Kidney capillary endothelial cell (primary cell): Measurements from ENCODE around the gene GMDS.

Experiments
- DNase-seq: peaks from one replicate; pipeline ENCODE4 v3.0.0-alpha.2; 2018; ENCODE audit warnings: low spot score

The GMDS gene

DNA sequence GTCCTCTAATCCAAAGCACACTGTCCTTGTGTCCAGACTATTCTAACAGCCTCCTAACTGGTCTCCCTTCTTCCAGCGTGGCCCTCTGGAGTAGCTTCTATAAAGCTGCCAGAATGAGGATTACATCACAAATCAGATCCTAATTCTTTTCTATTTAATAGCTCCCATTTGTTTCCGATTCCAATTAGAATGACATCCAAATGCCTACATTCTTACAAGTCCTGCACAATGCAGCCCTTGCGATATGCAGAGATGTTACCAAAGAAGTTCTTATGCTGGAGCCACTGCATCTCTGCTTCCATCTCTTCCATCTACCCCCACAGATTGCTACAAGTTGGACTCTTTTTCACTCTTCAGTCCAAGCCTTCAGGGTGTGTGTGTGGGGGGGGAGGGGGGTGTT, 40.0 kb downstream of the GMDS start:
- DNase-seq, result no peak

DNA sequence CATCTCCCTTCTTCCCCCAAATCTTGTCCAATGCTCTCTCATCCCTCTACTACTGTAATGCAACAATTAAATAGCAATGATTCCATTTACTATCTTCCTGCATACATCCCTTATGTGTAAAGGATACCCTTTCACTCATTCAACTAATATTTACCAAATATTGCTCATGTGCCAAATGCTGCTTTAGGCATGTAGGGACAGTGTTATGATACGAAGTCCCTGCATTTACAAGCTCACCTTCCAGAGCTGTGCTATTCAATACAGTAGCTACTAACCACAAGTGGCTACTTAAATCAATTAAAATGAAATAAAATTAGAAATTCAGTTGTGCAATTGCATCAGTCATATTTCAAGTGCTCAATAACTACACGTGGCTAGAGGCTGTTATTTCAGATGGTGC, 41.1 kb downstream of the GMDS start:
- no peak for DNase-seq

DNA sequence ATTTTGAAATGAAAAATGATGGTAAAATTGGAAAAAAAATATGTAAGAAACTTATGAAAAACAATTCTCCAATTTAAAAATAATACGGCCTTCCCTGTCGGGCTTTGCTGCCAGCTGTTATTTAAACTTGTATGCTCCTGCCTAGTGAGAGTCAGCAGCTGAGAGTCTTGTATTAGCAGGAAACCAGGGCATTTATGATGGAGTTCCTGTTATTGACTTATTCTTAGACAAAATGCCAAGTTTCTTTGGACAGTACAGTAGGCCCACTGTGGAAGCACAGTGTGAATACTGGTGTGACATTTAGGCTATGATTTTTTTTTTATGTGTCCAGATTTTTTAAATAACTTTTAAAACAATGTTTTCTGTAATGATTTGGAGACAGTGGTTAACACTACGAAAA, 42.1 kb downstream of the GMDS start:
- DNase-seq, result peak; percentile 43

DNA sequence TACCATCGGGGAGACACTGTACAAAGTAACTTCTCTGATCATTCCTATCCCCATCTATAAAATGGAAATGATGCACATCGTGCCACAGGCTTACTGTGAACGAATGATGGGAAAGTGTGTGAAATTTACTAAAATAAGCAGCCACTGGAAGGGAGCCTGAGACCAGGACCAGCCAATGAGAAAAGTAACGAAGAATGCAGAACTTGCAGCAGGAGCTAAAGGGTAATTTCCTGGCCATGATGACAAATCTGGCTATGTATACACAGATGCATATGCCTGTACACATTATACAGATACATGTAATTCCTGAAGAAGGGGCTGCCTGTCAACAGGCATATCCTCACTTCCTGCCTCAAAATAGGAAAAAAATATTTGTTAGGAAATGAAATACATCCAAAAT, 47.4 kb downstream of the GMDS start:
- DNase-seq, result no peak

DNA sequence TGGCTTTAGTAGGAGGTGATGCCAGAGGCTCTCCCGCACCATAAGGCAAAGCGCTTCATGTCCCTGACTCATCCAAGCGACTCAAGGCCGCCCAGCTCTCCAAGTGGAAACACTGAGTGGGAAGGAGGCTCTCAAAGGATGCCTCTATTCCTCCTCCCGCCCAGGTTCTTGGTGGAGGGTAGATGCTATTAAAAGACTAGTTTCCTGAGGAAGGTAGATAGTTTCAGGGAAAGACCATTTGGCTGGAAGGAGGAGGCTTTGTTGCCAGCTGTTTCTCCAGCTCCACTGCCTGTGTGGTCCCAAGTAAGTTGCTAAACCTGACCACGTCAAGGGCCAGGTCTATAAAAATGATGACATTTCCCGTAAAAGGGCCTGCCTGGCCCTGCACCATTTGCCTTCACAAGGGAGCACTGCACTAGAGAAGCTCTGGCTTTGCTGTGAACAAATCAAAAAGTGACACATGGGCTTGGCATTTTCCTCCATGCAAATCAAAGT, 48.2 kb downstream of the GMDS start:
- DNase-seq, result no peak

DNA sequence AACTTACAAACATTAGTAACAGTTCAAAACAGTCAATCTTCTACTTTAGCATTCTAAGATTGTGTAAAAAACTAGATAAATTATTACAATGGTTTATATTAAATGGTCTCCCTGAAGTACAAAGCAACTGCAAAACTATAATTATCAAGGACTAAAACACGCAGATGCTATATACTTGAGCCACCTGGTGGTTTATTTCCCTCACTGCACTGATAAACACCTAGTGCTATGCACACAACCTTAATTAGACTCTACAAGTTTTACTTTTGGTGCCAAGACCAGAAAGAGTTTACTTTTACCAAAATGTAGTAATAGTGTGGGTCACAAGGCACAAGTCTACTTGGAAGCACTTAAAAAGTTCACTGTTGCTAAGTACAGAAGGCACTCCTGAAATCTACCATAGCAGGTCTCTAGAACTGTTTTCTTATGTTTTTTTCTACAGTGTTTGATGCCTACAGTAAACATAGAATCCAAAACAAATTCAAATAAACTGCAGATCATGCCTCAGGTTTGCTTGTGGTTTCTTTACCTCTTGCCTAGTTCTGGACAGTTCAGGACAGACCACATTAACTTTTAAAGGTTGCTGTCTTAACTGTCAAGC, 49.2 kb downstream of the GMDS start:
- peak; percentile 40 for DNase-seq

DNA sequence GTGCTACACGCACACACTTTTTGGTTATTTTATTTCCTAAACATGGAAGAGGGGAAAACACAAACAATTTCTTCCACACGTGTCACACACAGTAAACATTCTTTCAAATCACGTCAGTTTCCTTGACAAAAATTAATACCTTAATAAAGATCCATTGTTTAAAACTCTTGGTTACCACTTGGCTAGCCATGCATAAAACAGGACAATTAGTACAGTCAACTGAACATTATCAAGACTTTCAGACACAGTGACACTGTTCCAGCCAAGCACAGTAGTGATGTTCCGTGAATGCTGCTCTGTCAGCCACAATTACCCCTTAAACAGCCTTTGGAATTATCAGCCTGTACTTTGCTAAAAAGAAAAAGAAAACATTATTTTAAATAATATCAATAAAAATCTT, 50.8 kb downstream of the GMDS start:
- no peak for DNase-seq

DNA sequence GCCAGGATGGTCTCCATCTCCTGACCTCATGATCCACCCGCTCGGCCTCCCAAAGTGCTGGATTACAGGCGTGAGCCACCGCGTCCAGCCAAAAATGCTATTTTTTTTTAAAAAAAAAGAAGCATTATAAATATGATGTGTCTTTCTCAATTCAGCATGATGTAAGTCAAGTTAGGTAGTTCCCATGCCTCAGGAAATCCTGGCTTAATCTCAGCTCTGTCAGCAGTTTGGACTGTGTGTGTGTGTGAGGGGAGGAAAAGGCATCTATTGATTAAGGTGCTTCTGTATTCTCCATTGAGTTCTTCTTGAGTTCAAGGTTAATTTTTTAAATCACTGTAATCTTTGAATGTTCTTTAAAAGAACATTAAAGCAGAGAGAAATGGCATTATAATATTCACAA, 51.5 kb downstream of the GMDS start:
- no peak for DNase-seq

DNA sequence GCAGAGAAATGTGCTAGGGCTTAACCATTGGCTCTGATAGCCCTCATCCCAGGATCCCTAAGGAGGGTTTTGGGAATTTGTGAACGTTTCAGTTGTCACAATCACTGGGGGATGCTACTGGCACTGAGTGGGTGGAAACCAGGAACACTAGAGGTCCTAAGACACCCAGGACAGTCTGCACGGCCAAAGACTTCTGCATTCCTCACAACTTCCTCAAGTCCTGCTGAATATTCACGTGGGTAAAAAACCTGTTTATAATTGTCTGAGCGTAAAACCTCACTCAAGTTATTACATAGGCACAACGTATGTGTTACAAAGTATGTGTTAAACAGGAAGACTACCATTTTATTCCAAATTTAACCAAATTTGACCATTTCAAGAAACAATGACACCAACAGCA, 52.4 kb downstream of the GMDS start:
- DNase-seq, result no peak

DNA sequence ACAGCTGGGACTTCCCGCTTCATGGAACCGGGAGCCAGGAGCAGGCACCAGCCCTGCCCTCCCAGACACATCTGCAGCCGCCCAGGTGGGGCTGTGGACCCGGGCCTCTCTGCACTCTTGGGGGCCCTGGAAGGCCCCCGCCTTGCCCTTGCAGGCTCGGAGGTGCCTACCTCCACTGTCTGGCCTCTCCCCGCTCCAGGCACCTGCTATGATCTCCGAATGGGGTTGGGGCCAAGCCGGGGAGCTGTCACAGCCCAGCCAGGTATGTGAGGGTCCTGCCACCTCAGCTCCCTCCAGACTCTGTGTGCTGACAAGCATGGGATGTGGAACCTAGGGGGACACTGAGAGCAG, 54.0 kb downstream of the GMDS start:
- no peak for DNase-seq

DNA sequence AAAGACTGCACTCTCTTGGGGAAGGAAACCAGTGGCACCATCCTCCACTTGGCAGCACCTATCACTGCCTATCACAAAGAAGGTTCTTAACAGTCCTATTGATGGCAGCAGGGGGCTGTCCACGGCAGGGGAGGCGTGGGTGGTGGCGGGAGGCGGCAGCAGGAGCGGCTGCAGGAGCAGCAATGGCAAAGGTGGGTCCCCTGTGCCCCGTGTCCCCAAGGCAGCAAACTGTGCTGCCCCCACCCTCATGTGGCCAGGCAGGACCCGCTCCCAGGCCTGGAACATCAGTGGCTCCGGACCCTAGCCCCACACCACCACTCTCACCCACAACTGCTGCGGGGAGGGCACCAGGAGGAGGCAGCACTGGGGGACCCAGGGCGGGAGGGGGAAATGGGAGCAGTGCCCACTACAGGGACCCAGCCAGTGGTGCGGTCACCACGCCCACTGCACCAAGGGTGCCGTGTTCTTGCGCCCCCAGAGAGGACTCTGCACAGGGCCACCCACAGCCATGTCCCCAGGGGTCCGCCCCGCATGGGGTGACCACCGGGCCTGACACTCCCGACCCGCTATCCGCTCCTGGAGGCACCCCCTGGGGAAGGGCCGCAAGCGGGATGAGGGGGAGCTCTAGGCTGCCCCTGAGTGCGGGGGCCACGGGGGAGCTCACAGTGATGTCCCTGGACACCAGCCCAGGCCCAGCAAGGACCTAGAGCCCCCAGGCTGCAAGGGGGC, 54.6 kb downstream of the GMDS start:
- DNase-seq, result no peak

DNA sequence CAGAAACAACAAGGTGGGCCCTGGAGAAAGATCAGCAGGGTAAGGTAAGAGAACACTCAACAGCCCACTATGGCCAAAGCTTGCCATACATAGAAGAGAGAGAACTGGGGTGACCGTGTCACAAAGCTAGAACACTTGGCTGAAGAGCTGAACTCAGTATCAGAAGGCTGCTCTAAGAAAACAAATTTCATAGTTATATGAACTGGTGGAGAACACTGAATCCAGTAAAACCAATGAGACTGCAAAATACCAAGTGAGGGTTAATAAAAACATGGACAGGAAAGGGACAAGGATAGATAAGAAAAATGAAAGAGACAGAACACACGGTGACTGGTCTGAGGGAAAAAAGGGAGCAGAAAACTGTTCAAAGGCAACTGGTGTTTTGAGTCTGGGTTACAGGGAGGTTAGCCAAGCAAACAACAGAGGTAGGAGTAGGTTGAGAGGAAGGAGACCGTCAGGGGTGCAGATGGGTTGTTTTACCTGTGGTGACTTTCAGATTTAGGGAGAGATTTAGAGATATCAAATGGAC, 56.5 kb downstream of the GMDS start:
- DNase-seq, result no peak

DNA sequence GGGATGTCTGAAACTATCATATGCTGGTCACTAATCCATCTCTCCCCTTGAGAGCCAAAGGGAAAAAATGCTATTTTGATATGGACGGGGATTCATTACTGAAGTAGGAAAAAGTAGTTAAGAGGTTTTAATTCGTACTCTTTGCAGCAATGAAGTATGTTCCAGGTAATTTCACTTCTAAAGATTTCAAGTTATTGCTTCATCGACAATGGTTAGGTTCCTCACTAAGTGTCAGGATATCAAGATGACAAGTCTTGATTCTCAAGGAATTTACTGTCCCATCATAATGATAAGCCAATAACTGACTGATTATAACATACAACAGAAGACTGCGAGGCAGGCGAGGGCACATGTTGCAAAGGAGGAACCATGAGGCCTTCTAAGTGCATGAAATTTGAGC, 57.0 kb downstream of the GMDS start:
- no peak for DNase-seq

DNA sequence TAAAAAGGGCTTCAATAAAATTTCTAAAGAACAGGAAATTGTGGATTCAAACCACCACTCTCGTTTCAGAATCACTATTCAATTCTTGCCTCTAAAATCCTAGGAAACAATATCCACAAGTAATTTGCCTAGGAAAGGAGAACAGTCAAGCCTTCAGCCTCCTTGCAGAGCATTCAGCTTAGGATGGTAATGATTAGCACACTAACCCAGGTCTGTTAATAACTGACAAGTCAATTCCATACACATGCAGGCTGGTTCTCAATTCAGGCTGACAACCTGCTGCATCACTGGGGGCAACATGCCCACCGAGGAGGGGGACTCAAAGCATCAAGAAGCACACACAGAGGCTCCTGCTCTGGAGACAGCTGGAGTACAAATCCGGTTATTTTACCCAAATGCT, 57.6 kb downstream of the GMDS start:
- DNase-seq, result no peak

DNA sequence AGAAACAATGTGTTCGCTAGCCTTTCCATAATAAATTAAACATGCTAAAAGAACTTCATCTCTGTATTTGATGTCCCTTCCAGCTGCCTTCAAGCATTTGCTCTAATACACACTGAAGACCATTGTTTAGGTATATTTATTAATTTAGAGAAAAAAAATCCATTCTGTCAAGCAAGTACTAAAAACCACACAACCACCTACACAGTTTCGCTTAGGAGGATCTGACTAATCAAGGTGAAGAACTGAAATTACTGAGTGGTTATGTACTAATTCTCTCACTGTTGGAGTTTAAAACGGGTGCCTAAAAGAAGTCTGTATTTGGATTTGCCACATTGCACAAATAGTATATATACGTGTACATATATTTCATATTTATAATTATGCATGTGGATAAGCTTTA, 58.9 kb downstream of the GMDS start:
- no peak for DNase-seq

DNA sequence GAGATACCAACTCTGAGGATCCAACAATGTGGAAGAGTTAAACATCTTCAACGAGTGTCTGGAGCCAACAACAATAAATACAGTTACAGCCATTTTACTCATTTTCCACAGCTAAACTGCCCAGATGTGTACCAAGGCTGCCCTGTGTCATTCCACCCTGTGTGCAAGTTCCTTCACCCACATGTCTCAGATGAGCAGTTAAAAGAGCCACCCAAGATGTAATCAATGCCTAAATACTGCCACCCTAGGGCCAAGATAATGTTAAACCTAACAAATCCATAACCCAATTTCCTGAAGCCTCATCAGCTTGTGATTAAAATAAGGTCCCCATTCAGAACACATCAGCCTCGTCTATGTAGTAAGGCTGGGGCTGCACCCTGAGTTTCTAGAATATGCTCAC, 59.9 kb downstream of the GMDS start:
- DNase-seq, result no peak

DNA sequence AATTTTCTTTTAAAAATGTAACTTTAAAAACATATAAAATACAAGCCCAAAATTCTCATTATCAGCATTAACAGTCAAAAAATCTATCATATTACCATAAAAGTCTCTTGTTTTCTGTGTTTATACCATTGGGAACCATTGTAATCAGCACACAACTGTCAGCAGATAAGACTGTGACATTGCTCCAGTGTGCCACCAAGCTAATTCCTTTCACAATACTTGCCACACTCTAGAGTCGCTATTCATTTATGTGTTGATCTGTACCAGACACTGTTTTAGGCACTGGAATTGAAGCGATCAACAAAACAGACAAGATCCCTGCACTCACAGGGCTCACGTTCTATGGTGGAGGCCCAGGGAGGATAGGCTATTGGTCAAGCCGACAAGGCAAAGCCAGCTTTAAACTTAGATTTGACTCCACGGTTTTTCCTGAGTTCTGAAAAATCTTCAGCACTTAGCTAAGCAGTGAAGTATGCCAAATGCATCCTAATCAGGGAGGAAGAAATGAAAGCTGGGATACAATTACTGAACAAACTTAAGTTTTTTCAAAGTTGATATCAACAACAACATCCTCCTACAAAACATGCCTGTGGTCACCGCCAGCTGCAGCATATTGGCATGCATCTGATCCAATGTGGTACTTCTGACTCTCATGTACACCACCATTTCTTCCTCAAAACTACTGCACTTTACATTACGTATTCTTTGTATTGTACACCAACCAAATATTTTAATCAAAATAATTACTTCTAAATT, 60.5 kb downstream of the GMDS start:
- no peak for DNase-seq

DNA sequence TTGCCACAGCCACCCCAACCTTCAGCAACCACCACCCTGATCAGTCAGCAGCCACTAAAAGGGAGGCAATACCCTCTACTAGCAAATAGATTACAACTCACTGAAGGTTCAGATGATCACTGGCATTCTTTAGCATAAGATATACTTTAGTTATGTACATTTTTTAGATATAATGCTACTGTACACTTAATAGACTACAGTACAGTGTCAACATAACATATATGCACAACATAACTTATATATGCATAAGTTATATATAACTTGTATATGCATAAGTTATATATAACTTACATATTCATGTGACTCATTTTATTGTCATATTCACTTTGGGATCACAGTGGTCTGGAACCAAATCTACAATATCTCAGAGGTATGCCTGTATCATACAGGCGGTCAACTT, 61.7 kb downstream of the GMDS start:
- DNase-seq, result no peak

DNA sequence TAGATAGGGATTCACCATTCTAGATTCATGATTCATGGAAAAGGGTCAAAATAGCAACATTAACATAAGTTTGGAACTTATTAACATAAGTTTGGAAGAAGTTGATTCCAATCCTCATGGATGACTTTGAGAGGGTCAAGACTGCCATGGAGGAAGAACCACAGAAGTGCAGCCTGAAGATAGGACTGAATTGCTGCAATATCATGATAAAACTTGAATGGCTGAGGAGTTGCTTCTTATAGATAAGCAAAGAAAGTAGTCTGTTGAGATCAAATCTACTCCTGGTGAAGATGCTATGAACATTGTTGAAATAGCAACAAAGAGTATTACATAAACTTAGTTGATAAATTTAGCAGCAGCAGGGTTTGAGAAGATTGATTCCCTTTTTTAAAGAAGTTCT, 62.2 kb downstream of the GMDS start:
- no peak for DNase-seq

DNA sequence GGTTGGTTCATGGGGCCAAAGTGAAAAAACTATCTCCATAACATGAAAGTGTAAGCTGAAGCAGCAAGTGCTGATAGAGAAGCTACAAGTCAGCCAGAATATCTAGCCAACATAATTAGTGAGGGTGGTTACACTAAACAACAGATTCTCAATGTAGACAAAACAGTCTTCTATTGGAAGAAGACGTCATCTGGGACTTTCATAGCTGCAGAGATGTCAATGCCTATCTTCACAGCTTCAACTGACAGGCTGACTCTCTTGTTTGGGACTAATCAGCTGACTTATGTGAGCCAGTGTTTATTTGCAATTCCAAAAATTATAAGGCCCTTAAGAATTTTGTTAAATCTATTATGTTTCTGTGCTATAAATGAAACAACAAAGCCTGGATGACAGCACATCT, 63.2 kb downstream of the GMDS start:
- no peak for DNase-seq

DNA sequence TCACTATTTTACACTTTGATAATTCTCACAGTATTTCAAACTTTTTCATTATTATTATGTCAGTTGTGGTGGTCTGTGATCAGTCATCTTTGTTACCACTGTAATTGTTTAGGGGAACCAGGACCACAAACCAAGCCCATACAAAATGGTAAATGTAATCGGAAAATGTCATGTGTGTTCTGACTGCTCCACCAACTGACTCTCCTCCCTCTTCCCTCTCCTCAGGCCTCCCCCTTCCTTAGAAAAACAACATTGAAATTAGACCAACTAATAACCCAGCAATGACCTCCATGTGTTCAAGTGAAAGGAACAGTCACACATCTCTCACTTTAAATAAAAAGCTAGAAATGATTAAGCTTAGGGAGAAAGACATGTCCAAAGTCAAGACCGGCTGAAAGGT, 63.8 kb downstream of the GMDS start:
- no peak for DNase-seq

DNA sequence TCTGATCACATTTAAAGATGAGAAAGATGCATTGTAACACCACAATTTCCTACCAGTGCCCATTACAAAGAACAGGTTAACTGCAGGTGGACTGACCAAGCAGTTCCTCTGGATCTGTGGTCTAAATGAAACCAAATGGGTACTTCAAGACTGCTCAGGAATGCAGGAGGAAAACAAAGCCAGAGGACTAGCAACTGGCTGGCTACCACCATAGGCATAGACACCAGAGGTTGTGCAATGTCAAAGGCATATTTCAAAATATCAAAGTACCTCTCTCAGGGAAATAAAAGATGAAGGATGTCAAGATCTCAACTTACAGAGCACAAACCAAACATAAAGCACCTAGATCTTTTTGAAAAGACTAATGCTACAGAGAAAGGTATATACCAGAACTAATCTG, 65.5 kb downstream of the GMDS start:
- no peak for DNase-seq

DNA sequence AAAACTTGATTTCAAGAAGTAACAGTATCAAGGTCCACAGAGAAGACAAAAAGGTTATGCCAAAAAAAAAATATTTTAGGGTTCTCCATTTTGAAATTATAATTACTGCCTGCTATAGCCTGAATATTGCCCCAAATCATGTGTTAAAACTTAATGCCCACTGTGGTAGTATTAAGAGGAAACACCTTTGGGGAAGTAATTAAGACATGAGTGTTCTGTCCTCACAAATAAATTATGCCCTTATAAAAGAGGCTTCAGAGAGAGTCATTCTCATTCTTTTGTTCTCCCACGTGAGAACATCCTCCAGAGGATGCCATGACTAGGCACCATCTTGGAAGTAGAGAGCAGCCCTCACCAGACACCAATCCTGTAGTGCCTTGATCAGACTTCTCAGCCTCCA, 66.2 kb downstream of the GMDS start:
- no peak for DNase-seq
